ENCODE data around the gene ZNF407. TPM values are rescaled to one million over a fixed set of nuclear protein-coding genes. Genes with fewer than 3 reads are reported as not detected.

Gene ZNF407
- polyA plus RNA-seq, 1 experiment = 5.8 TPM

DNA sequence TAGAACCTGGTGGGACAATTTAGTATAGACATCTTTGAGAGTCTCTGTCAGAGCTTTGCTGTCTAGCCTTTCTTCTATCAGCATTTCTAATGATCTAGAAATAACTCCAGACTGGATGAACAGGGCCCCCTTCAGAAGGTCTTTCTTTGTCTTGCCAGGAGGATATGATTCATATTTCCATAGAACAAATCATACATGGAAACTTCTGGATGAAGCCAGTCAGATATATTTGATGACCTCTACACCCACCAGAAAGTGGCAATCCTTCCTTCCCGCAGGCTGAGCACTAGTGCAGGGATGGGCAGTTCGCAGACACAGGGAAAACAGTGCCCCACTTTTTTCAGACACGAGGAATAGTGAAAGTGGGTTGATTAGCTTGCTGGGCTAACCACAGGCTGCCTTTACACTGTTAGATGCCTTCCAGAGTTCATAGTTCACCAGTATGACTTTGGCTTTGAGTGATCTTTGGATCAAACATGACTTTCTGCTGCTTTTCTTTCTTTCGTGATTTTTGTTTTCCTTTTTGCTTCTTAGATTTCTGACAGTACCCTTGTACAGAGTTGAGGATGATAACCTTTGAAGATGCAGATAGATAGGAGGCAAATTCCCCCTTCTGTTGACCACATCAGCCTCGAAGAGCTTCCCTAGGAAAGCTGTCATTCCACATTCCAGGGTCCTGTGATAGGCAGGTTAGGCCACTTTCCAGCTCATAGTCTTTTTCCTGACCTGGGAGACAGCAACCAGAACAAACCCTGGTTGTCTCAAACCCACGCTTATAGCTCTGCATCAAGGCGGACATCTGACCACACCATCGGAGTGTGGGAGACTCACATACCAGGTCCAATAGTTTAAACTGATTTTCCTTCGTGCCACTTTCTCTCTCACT is 237.0 kb downstream of the ZNF407 start:
- TF ChIP-seq CTCF (IDR thresholded peaks at IDR 0.05; ENCODE audit: low read depth, low read length) = no peak
- no peak overlapping the region for H3K4me3 ChIP-seq (ENCODE audit: low read depth, low read length)
- H3K27me3 ChIP-seq (ENCODE audit: control insufficient read depth, insufficient read depth, low read length) = no peaks in the 10 kb centered on the region
- POLR2A ChIA-PET = no interaction called here
- CTCF ChIA-PET = no interaction called here
- H3K27ac ChIP-seq (ENCODE audit: low read depth, low read length) = no peak overlapping the region
- no peak for DNase-seq (ENCODE audit: low read depth, low spot score)
- H3K9me3 ChIP-seq (ENCODE audit: control insufficient read depth, insufficient read depth, low read length) = no peaks in the 10 kb centered on the region

- Histone ChIP-seq H3K27ac (ENCODE audit: low read depth, low read length) (no peak overlapping the region), H3K27me3 (ENCODE audit: control insufficient read depth, insufficient read depth, low read length) (no peaks in the 10 kb centered on the region), H3K9me3 (ENCODE audit: control insufficient read depth, insufficient read depth, low read length) (no peaks in the 10 kb centered on the region), H3K4me3 (ENCODE audit: low read depth, low read length) (no peak overlapping the region)
- no peak for TF ChIP-seq CTCF (IDR thresholded peaks at IDR 0.05; ENCODE audit: low read depth, low read length)
- CTCF ChIA-PET = interaction anchor here (0.6 kb wide), 1 partner anchor 642 kb away, joined by 3 read pairs; no protein-coding TSS in a partner anchor
- DNase-seq (ENCODE audit: low read depth, low spot score) = no peak
- POLR2A ChIA-PET = interaction anchor here (0.7 kb wide), 1 partner anchor 154 kb away, joined by 3 read pairs; no protein-coding TSS in a partner anchor
These were observed 238.8 kb downstream of the ZNF407 start for GRCh38 chr18:74836296-74837139.

DNA sequence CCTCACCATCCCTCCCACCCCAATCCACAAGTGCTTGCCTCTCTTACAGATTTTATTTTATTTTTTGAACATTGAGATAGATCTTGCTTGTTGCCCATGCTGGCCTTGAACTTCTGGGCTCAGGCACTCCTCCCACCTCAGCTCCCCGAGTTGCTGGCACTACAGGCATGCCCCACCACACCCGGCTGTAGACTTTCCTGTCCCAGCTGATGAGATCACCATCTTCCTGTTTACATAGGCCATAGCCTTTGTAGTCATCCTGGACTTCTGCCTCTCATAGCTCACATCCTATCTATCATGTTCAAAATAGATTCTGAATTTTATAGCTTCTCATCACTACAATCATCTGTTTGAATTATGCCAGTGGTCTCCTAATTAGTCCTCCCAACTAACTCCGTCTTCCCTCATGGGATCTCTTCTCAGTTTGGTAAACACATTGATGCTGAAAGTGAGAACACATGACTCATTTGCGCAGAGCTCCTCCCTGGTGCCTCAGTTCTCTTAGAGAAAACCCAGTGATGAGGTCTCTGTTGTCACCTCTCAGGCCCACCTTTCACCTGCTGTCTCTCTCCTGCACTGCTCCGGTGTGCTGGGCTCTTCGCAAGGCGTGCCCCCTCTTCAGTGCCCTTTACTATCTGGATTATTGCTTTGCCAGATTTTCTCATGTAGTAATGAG is 243.0 kb downstream of the ZNF407 start:
- Histone ChIP-seq H3K9me3 (ENCODE audit: control insufficient read depth, insufficient read depth, low read length) (no peaks in the 10 kb centered on the region), H3K27ac (ENCODE audit: low read depth, low read length) (no peak overlapping the region), H3K27me3 (ENCODE audit: control insufficient read depth, insufficient read depth, low read length) (no peaks in the 10 kb centered on the region), H3K4me3 (ENCODE audit: low read depth, low read length) (no peak overlapping the region)
- ChIA-PET CTCF (no interaction called here), POLR2A (no interaction called here)
- no peak for TF ChIP-seq CTCF (IDR thresholded peaks at IDR 0.05; ENCODE audit: low read depth, low read length)
- no peak for DNase-seq (ENCODE audit: low read depth, low spot score)

GRCh38 chr18:74841248-74841647 is 243.6 kb downstream of the ZNF407 start:
- no peak for TF ChIP-seq CTCF (IDR thresholded peaks at IDR 0.05; ENCODE audit: low read depth, low read length)
- Histone ChIP-seq H3K27me3 (ENCODE audit: control insufficient read depth, insufficient read depth, low read length) (no peaks in the 10 kb centered on the region), H3K4me3 (ENCODE audit: low read depth, low read length) (no peak overlapping the region), H3K27ac (ENCODE audit: low read depth, low read length) (no peak overlapping the region), H3K9me3 (ENCODE audit: control insufficient read depth, insufficient read depth, low read length) (no peaks in the 10 kb centered on the region)
- no peak for DNase-seq (ENCODE audit: low read depth, low spot score)
- ChIA-PET POLR2A (no interaction called here), CTCF (no interaction called here)
